GM19324 (cell line): ENCODE results near the gene ICAM2.

ENCODE experiments used
- ATAC-seq: cut with Tn5 transposase; IDR thresholded peaks from one replicate; pipeline ENCODE4 v1.9.1; 2021; ENCODE audit warnings: mild to moderate bottlenecking, moderate library complexity; ENCODE audit not compliant: unreplicated experiment, low FRiP score

The ICAM2 gene

GRCh38 chr17:63978272-63979200 lies 41.9 kb downstream of the ICAM2 start:
- ATAC-seq: no peak

- ATAC-seq: no peak
These were observed 43.7 kb downstream of the ICAM2 start for GRCh38 chr17:63976702-63977101.

- no peak for ATAC-seq
These were observed 44.8 kb downstream of the ICAM2 start for GRCh38 chr17:63975541-63976092.

- ATAC-seq: no peak
These were observed 45.7 kb downstream of the ICAM2 start for GRCh38 chr17:63974594-63975192.

- no peak for ATAC-seq
These were observed 46.4 kb downstream of the ICAM2 start for GRCh38 chr17:63973930-63974593.

GRCh38 chr17:63973247-63973646 lies 47.2 kb downstream of the ICAM2 start:
- no peak for ATAC-seq

- ATAC-seq: no peak
These were observed 47.6 kb downstream of the ICAM2 start, which contains the start of gene SCN4A for GRCh38 chr17:63972796-63973195. Gene SCN4A, minus strand, starts transcription at chr17:63972918. Its CDS starts 77 bp downstream, at chr17:63972841.

GRCh38 chr17:63969278-63969677 lies 51.2 kb downstream of the ICAM2 start:
- no peak for ATAC-seq

GRCh38 chr17:63967953-63968352 lies 52.5 kb downstream of the ICAM2 start:
- no peak for ATAC-seq

- no peak for ATAC-seq
These were observed 53.7 kb downstream of the ICAM2 start for GRCh38 chr17:63966646-63967264.

GRCh38 chr17:63963123-63963522 lies 57.3 kb downstream of the ICAM2 start:
- ATAC-seq: no peak

- ATAC-seq: no peak
These were observed 58.1 kb downstream of the ICAM2 start for GRCh38 chr17:63962298-63962744.

GRCh38 chr17:63961355-63962212 lies 58.8 kb downstream of the ICAM2 start:
- ATAC-seq: no peak

GRCh38 chr17:63960430-63960829 lies 60.0 kb downstream of the ICAM2 start:
- no peak for ATAC-seq

- no peak for ATAC-seq
These were observed 60.4 kb downstream of the ICAM2 start for GRCh38 chr17:63960006-63960405.

GRCh38 chr17:63956296-63956920 lies 64.0 kb downstream of the ICAM2 start:
- no peak for ATAC-seq

GRCh38 chr17:63955791-63956190 lies 64.6 kb downstream of the ICAM2 start:
- ATAC-seq: no peak

GRCh38 chr17:63955232-63955631 lies 65.2 kb downstream of the ICAM2 start:
- ATAC-seq: no peak
